Activated CD4-positive, alpha-beta memory T cell treated with anti-CD3 and anti-CD28 coated beads for 36 hours (primary cell): Measurements from ENCODE around the gene TMEM185B. TPM values are rescaled to one million over a fixed set of nuclear protein-coding genes. Genes with fewer than 3 reads are reported as not detected.
A peak's percentile ranks its signal among the peaks of the same experiment; 100 is the strongest.
"Not testable (repeated sequence)": the region's sequence is repeated elsewhere in the genome, so short reads cannot be mapped to it uniquely, and the experiment has no call there.

ENCODE experiments used
- CTCF ChIA-PET: fragments of 350-600 bp; sonication (Branson Sonifier 250); formaldehyde crosslinking; loops from one replicate; lab custom pipeline; 2021; ENCODE audit warnings: antibody characterized with exemption, inconsistent platforms; lab: Charles Lee
- POLR2A ChIA-PET: fragments of 350-600 bp; sonication (Branson Sonifier 250); formaldehyde crosslinking; loops from one replicate; lab custom pipeline; 2021; ENCODE audit warnings: antibody characterized with exemption; lab: Charles Lee
- DNase-seq: peaks from one replicate; pipeline ENCODE4 v3.0.0-alpha.2; 2020
- H3K27ac Mint-ChIP-seq: one replicate; pipeline ENCODE4 v1.8.0; 2021; ENCODE audit warnings: mixed read lengths
- H3K27me3 Mint-ChIP-seq: one replicate; pipeline ENCODE4 v1.8.0; 2021; ENCODE audit warnings: mixed read lengths
- H3K36me3 Mint-ChIP-seq: one replicate; pipeline ENCODE4 v1.8.0; 2021; ENCODE audit warnings: mixed read lengths
- H3K4me1 Mint-ChIP-seq: one replicate; pipeline ENCODE4 v1.8.0; 2021; ENCODE audit warnings: low read depth, mixed read lengths
- H3K4me3 Mint-ChIP-seq: one replicate; pipeline ENCODE4 v1.8.0; 2021; ENCODE audit warnings: mild to moderate bottlenecking, mixed read lengths
- H3K9me3 Mint-ChIP-seq: one replicate; pipeline ENCODE4 v1.8.0; 2021; ENCODE audit warnings: mixed read lengths
- intact Hi-C: fragments of 100-400 bp; cut with micrococcal nuclease; formaldehyde crosslinking; loops from one replicate; pipeline ENCODE4 v1.15.1; 2023
- total RNA-seq, 2 experiments: library from RNA; stranded (reverse); gene quantifications; one replicate each; pipeline ENCODE4 v1.2.3, GENCODE V29; 2021

The TMEM185B gene
- total RNA-seq, 2 experiments from 2014 or later: 19.4 to 19.7 TPM

- no peak overlapping the region for H3K4me3 Mint-ChIP-seq
- no peaks in the 10 kb centered on the region for H3K27me3 Mint-ChIP-seq
- ChIA-PET POLR2A (interaction anchor here (0.9 kb wide), 1 partner anchor 16 kb away, joined by 3 read pairs; no protein-coding TSS in a partner anchor), CTCF (interaction anchor here (1.3 to 1.4 kb wide), 2 partner anchors 13 to 73 kb away, joined by 4 to 5 read pairs; partner anchors contain the start of gene RALB)
- intact Hi-C loops: no loop called here
- no peaks in the 10 kb centered on the region for H3K36me3 Mint-ChIP-seq
- H3K9me3 Mint-ChIP-seq: peaks cover 8% of the 10 kb centered on the region
- no peak overlapping the region for H3K27ac Mint-ChIP-seq
- no peaks in the 10 kb centered on the region for H3K4me1 Mint-ChIP-seq
- peak; percentile 56 for DNase-seq
These were observed 16.5 kb upstream of the TMEM185B start for GRCh38 chr2:120239488-120240287.

- Mint-ChIP-seq H3K36me3 (no peaks in the 10 kb centered on the region), H3K4me3 (no peak overlapping the region), H3K4me1 (no peaks in the 10 kb centered on the region), H3K27me3 (no peaks in the 10 kb centered on the region), H3K9me3 (peaks cover 3% of the 10 kb centered on the region), H3K27ac (no peak overlapping the region)
- no peak for DNase-seq
- intact Hi-C loops: no loop called here
- CTCF ChIA-PET: interaction anchor here (1.3 to 1.4 kb wide), 2 partner anchors 14 to 74 kb away, joined by 4 to 5 read pairs; partner anchors contain the start of gene RALB
- POLR2A ChIA-PET: no interaction called here
These were observed 15.7 kb upstream of the TMEM185B start for GRCh38 chr2:120238728-120239487.

GRCh38 chr2:120237491-120237902 lies 14.3 kb upstream of the TMEM185B start:
- no peak overlapping the region for H3K4me3 Mint-ChIP-seq
- H3K27ac Mint-ChIP-seq: no peak overlapping the region
- no peaks in the 10 kb centered on the region for H3K9me3 Mint-ChIP-seq
- no peaks in the 10 kb centered on the region for H3K27me3 Mint-ChIP-seq
- peaks cover 7% of the 10 kb centered on the region for H3K4me1 Mint-ChIP-seq
- intact Hi-C loops: no loop called here
- ChIA-PET CTCF (no interaction called here), POLR2A (no interaction called here)
- no peak for DNase-seq
- no peaks in the 10 kb centered on the region for H3K36me3 Mint-ChIP-seq

DNA sequence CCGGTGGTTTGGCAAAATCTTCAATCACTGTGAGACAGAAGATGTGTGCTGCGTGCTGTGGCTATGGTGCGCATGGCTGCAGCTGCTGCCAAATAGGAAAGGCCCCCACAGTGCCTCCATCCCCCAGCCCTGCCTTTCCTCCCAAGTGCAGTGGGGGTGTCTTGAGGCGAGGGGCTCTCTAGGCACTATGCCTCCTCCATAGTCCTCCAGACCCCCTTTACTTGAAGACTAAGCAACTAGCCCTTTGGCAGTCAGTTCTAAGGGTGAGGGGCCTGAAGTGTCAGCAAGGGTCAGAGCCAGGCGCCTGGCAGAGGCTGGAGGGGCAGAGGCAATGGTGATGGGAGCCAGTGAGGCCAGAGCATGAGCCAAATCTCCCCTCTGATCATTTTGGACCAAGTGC lies 13.6 kb upstream of the TMEM185B start:
- Mint-ChIP-seq H3K27me3 (no peaks in the 10 kb centered on the region), H3K4me3 (no peak overlapping the region), H3K27ac (no peak overlapping the region), H3K9me3 (no peaks in the 10 kb centered on the region), H3K36me3 (no peaks in the 10 kb centered on the region), H3K4me1 (peaks cover 7% of the 10 kb centered on the region)
- intact Hi-C loops: no loop called here
- no peak for DNase-seq
- ChIA-PET POLR2A (interaction anchor here (1.3 kb wide), 1 partner anchor 16 kb away, joined by 4 read pairs; the partner anchor contains the start of gene RALB), CTCF (interaction anchor here (1.0 kb wide), 1 partner anchor 15 kb away, joined by 3 read pairs; no protein-coding TSS in a partner anchor)

DNA sequence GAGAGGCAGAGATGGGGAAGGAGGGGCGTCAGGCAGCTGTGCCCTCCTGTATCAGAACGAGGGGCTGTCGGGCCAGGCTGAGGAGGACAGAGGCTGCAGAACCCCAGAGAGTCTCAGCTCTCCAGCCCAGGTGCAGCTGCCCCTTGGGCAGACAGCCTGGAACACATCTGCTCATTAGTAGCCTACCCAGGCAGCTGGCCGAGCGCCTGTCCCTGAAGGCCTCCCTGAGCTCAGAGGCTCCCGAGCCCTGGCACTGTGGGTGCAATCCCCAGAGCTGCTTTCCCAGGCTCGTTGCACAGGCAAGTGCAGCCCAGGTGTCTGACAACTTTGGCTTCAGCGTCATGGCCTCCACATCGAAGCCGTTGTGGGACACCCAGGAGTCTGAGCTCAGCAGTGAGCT lies 13.1 kb upstream of the TMEM185B start:
- H3K27ac Mint-ChIP-seq: no peak overlapping the region
- no peaks in the 10 kb centered on the region for H3K36me3 Mint-ChIP-seq
- no peak for DNase-seq
- intact Hi-C loops: no loop called here
- peaks cover 7% of the 10 kb centered on the region for H3K4me1 Mint-ChIP-seq
- ChIA-PET CTCF (interaction anchor here (1.0 kb wide), 1 partner anchor 15 kb away, joined by 3 read pairs; no protein-coding TSS in a partner anchor), POLR2A (interaction anchor here (1.3 kb wide), 1 partner anchor 16 kb away, joined by 4 read pairs; the partner anchor contains the start of gene RALB)
- no peaks in the 10 kb centered on the region for H3K27me3 Mint-ChIP-seq
- H3K4me3 Mint-ChIP-seq: no peak overlapping the region
- H3K9me3 Mint-ChIP-seq: no peaks in the 10 kb centered on the region

DNA sequence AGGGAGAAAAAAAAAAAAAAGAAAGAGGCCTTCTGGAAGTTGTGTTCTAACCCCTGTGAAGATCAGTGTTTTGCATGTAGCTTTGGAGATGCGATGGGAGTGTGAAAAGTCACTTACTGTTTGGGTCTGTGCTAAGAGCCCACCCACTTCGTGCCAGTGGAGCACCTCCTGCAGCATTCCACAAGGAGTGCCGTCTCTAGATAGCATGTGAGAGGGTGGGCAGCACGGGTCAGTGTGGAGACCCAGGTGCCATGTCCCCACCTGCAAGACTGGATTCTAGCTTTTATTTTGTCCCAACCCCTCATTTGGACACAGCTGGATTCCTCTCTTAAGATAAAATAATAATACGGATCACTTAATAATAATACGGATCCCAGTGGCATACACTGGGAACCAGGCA lies 12.5 kb upstream of the TMEM185B start:
- H3K27me3 Mint-ChIP-seq: no peaks in the 10 kb centered on the region
- no peaks in the 10 kb centered on the region for H3K9me3 Mint-ChIP-seq
- peaks cover 13% of the 10 kb centered on the region for H3K4me1 Mint-ChIP-seq
- DNase-seq: no peak
- intact Hi-C loops: no loop called here
- ChIA-PET CTCF (interaction anchor here (1.0 kb wide), 1 partner anchor 16 kb away, joined by 3 read pairs; no protein-coding TSS in a partner anchor), POLR2A (interaction anchor here (1.3 kb wide), 1 partner anchor 17 kb away, joined by 4 read pairs; the partner anchor contains the start of gene RALB)
- no peak overlapping the region for H3K27ac Mint-ChIP-seq
- no peak overlapping the region for H3K4me3 Mint-ChIP-seq
- peaks cover 2% of the 10 kb centered on the region for H3K36me3 Mint-ChIP-seq

- H3K27ac Mint-ChIP-seq, intact Hi-C loops, H3K4me3 Mint-ChIP-seq, H3K27me3 Mint-ChIP-seq, H3K9me3 Mint-ChIP-seq, POLR2A ChIA-PET, DNase-seq, CTCF ChIA-PET, H3K36me3 Mint-ChIP-seq: not testable (repeated sequence)
- H3K4me1 Mint-ChIP-seq: peaks cover 17% of the 10 kb centered on the region
These were observed 12.0 kb upstream of the TMEM185B start for GRCh38 chr2:120235158-120235557.

GRCh38 chr2:120233292-120233691 lies 10.1 kb upstream of the TMEM185B start:
- Mint-ChIP-seq H3K36me3 (peaks cover 4% of the 10 kb centered on the region), H3K4me1 (peaks cover 32% of the 10 kb centered on the region), H3K4me3 (peak overlapping the region; percentile 82), H3K27me3 (no peaks in the 10 kb centered on the region), H3K9me3 (no peaks in the 10 kb centered on the region), H3K27ac (peak overlapping the region; percentile 96)
- intact Hi-C loops: loop anchor here (2.0 kb wide), 4 partner anchors 56 to 528 kb away; partner anchors contain the start of gene PTPN4
- DNase-seq: no peak
- ChIA-PET POLR2A (interaction anchor here (1.4 to 4.2 kb wide), 6 partner anchors 10 to 56 kb away, joined by 4 to 16 read pairs (median 8); partner anchors contain the start of genes RALB and TMEM185B), CTCF (interaction anchor here (0.6 to 4.2 kb wide), 4 partner anchors 18 to 110 kb away, joined by 3 to 24 read pairs (median 5); no protein-coding TSS in a partner anchor)

- ChIA-PET CTCF (interaction anchor here (0.7 to 4.2 kb wide), 6 partner anchors 9 to 111 kb away, joined by 3 to 24 read pairs (median 6); partner anchors contain the start of gene TMEM185B), POLR2A (interaction anchor here (0.7 to 4.2 kb wide), 12 partner anchors 9 to 471 kb away, joined by 3 to 16 read pairs (median 4); partner anchors contain the start of genes RALB and TMEM185B)
- Mint-ChIP-seq H3K9me3 (no peaks in the 10 kb centered on the region), H3K4me1 (peaks cover 40% of the 10 kb centered on the region), H3K27ac (peak overlapping the region; percentile 96), H3K27me3 (no peaks in the 10 kb centered on the region), H3K4me3 (peak overlapping the region; percentile 82), H3K36me3 (peaks cover 4% of the 10 kb centered on the region)
- intact Hi-C loops: loop anchor here (1.0 to 2.0 kb wide), 8 partner anchors 9 to 527 kb away; partner anchors contain the start of genes PTPN4, RALB and TMEM185B
- peak; percentile 85 for DNase-seq
These were observed 8.9 kb upstream of the TMEM185B start for GRCh38 chr2:120231974-120232635.

DNA sequence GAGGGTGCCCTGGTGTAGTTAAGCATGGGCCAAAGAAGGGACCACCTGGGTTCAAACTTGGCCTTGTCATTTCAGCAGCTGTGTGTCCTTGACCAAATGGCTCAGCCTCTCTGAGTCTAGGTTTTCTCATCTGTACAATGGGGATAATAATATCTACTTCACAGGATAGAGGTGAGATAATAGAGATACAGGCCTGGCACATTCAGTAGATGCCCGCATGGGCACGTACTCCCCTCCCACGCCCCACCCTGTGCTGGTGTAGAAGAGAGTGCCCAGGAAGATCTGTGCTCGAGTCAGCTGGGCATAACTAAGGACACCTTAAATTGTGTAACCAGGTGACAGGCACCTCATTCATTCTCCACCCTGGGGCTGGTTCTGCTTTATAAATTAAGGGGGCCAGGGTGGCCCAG lies 8.4 kb upstream of the TMEM185B start:
- Mint-ChIP-seq H3K9me3 (no peaks in the 10 kb centered on the region), H3K4me1 (peaks cover 45% of the 10 kb centered on the region), H3K36me3 (peaks cover 4% of the 10 kb centered on the region), H3K27me3 (no peaks in the 10 kb centered on the region), H3K27ac (peak overlapping the region; percentile 96), H3K4me3 (peak overlapping the region; percentile 82)
- POLR2A ChIA-PET: interaction anchor here (0.7 to 4.2 kb wide), 8 partner anchors 12 to 83 kb away, joined by 3 to 16 read pairs (median 6); partner anchors contain the start of gene RALB
- CTCF ChIA-PET: interaction anchor here (1.3 to 4.2 kb wide), 3 partner anchors 8 to 82 kb away, joined by 5 to 24 read pairs (median 13); partner anchors contain the start of gene TMEM185B
- no peak for DNase-seq
- intact Hi-C loops: no loop called here
